Astrocyte of the cerebellum (primary cell): ENCODE measurements around the gene MYH4.

Experiments used
- DNase-seq: peaks from one replicate; pipeline ENCODE4 v3.0.0-alpha.2; 2011; ENCODE audit warnings: low read depth
- H3K4me3 ChIP-seq: 2 replicates; pipeline ENCODE4 v1.5.1; 2011; ENCODE audit warnings: mild to moderate bottlenecking, low read depth, low read length, moderate library complexity
- CTCF ChIP-seq: IDR thresholded peaks from 2 replicates; pipeline ENCODE4 v1.5.1; 2012; ENCODE audit warnings: low read length, low read depth, moderate library complexity, mild to moderate bottlenecking; ENCODE audit errors: missing control alignments
- in situ Hi-C: cut with HindIII; loops from 2 replicates; pipeline ENCODE4 v1.10.0; 2017; ENCODE audit warnings: low sequenced_read_pairs

Gene MYH4

GRCh38 chr17:10429421-10430045, 39.8 kb downstream of the MYH4 start:
- no peak for TF ChIP-seq CTCF
- no peak for DNase-seq
- no peak overlapping the region for H3K4me3 ChIP-seq
- in situ Hi-C loops, result no loop called here

- TF ChIP-seq CTCF, result no peak
- no peak overlapping the region for H3K4me3 ChIP-seq
- no peak for DNase-seq
- in situ Hi-C loops, result no loop called here
Observed at GRCh38 chr17:10428781-10429180, 40.6 kb downstream of the MYH4 start.

GRCh38 chr17:10421900-10422542, 47.3 kb downstream of the MYH4 start, which contains the start of gene MYH8:
Gene MYH8 (minus strand): TSS chr17:10421950. CDS start chr17:10420227, 1,723 bp downstream.
- no peak within 1 kb of the TSS for H3K4me3 ChIP-seq
- in situ Hi-C loops, result loop anchor here (25.0 kb wide), 1 partner anchor 110 kb away; no protein-coding TSS in a partner anchor
- no peak for DNase-seq
- no peak for TF ChIP-seq CTCF

- TF ChIP-seq CTCF, result no peak
- H3K4me3 ChIP-seq, result no peak overlapping the region
- no peak for DNase-seq
- in situ Hi-C loops, result loop anchor here (25.0 kb wide), 1 partner anchor 109 kb away; no protein-coding TSS in a partner anchor
Observed at GRCh38 chr17:10421211-10421610, 48.1 kb downstream of the MYH4 start.

- in situ Hi-C loops, result loop anchor here (25.0 kb wide), 1 partner anchor 109 kb away; no protein-coding TSS in a partner anchor
- TF ChIP-seq CTCF, result no peak
- no peak for DNase-seq
- no peak overlapping the region for H3K4me3 ChIP-seq
Observed at GRCh38 chr17:10420811-10421210, 48.5 kb downstream of the MYH4 start.

- no peak for DNase-seq
- in situ Hi-C loops, result loop anchor here (25.0 kb wide), 1 partner anchor 105 kb away; no protein-coding TSS in a partner anchor
- no peak overlapping the region for H3K4me3 ChIP-seq
- TF ChIP-seq CTCF, result no peak
Observed at GRCh38 chr17:10417431-10417830, 51.9 kb downstream of the MYH4 start.
